Dermis blood vessel endothelial cell (primary cell): ENCODE data around the gene AGBL4. TPM values are rescaled to one million over a fixed set of nuclear protein-coding genes. Genes with fewer than 3 reads are reported as not detected.

Experiments used
- DNase-seq: peaks from one replicate; pipeline ENCODE4 v3.0.0; 2010
- total RNA-seq: library from RNA; depleted of rRNA; stranded (reverse); fragments of >200 nt; gene quantifications from 2 replicates; pipeline ENCODE4 v1.2.3, GENCODE V29; 2014

Gene AGBL4
- total RNA-seq, 1 donor from 2014 or later = not detected

GRCh38 chr1:49171941-49172593, 851.7 kb downstream of the AGBL4 start:
- DNase-seq = no peak

GRCh38 chr1:49166031-49166430, 857.7 kb downstream of the AGBL4 start:
- DNase-seq = no peak

GRCh38 chr1:49163031-49163430, 860.7 kb downstream of the AGBL4 start:
- DNase-seq = no peak

GRCh38 chr1:49160677-49161076, 863.1 kb downstream of the AGBL4 start:
- no peak for DNase-seq

GRCh38 chr1:49136738-49137251, 887.0 kb downstream of the AGBL4 start:
- DNase-seq = no peak

GRCh38 chr1:49125746-49126145, 898.0 kb downstream of the AGBL4 start:
- DNase-seq = no peak

- no peak for DNase-seq
Observed at GRCh38 chr1:49111931-49112330, 911.8 kb downstream of the AGBL4 start.

- DNase-seq = no peak
Observed at GRCh38 chr1:49106445-49106844, 917.3 kb downstream of the AGBL4 start.

GRCh38 chr1:49104575-49104974, 919.2 kb downstream of the AGBL4 start:
- no peak for DNase-seq

GRCh38 chr1:49102752-49103151, 921.0 kb downstream of the AGBL4 start:
- DNase-seq = no peak

- no peak for DNase-seq
Observed at GRCh38 chr1:49098866-49099265, 924.9 kb downstream of the AGBL4 start.

- no peak for DNase-seq
Observed at GRCh38 chr1:49086327-49086726, 937.4 kb downstream of the AGBL4 start.

- DNase-seq = no peak
Observed at GRCh38 chr1:49085079-49085478, 938.7 kb downstream of the AGBL4 start.

- no peak for DNase-seq
Observed at GRCh38 chr1:49060766-49061165, 963.0 kb downstream of the AGBL4 start.

GRCh38 chr1:49059087-49059486, 964.7 kb downstream of the AGBL4 start:
- no peak for DNase-seq

GRCh38 chr1:49052102-49052501, 971.7 kb downstream of the AGBL4 start:
- DNase-seq = no peak

- DNase-seq = no peak
Observed at GRCh38 chr1:49051647-49052046, 972.1 kb downstream of the AGBL4 start.

- DNase-seq = no peak
Observed at GRCh38 chr1:49050041-49050440, 973.7 kb downstream of the AGBL4 start.

GRCh38 chr1:49048188-49048587, 975.6 kb downstream of the AGBL4 start:
- no peak for DNase-seq

- DNase-seq = no peak
Observed at GRCh38 chr1:49046305-49046704, 977.4 kb downstream of the AGBL4 start.

GRCh38 chr1:49045371-49045770, 978.4 kb downstream of the AGBL4 start:
- DNase-seq = no peak

- no peak for DNase-seq
Observed at GRCh38 chr1:49036700-49037099, 987.1 kb downstream of the AGBL4 start.

- DNase-seq = no peak
Observed at GRCh38 chr1:49028396-49028795, 995.4 kb downstream of the AGBL4 start.

GRCh38 chr1:49026230-49026811, 997.4 kb downstream of the AGBL4 start:
- DNase-seq = no peak
